ENCODE results near the gene FAM110A. TPM values are rescaled to one million over a fixed set of nuclear protein-coding genes. Genes with fewer than 3 reads are reported as not detected.

Gene FAM110A
- total and polyA plus RNA-seq, 2 of the 8 experiments (the other 6 are each of a cell fraction or from before 2014, with no cell fraction given): 10.1 to 10.9 TPM

DNA sequence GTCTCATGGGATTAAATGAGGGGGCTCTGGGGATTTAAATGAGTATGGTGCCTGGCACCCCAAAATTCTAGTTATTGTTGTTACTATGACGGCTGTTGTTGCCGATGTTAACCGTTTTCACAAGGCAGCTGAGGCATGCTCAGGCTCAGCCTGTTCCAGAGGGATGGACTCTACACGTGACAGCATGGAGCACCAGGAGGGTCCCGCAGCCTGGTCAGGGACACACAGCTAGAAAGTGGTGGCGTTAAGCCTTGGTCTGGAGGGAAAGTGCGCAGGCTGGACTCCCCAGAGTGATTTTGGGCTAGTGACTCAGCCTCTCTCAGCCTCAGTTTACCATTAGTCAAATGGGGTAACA is 7.0 kb downstream of the FAM110A start (continued):
- no peak for TF ChIP-seq CHD7 (IDR thresholded peaks at IDR 0.05; ENCODE audit: insufficient replicate concordance, low read length)
- TF ChIP-seq JUND (IDR thresholded peaks at IDR 0.05; ENCODE audit: low read length): no peak
- TF ChIP-seq RAD21 (IDR thresholded peaks at IDR 0.05 in 1 of 2, conservative IDR thresholded peaks at IDR 0.05 in 1 of 2; ENCODE audit: low read depth in 2 of 2, low read length in 2 of 2): no peak
- TF ChIP-seq RFX5 (IDR thresholded peaks at IDR 0.05; ENCODE audit: borderline replicate concordance, low read depth, low read length): no peak
- no peak for TF ChIP-seq HDAC2 (IDR thresholded peaks at IDR 0.05; ENCODE audit: borderline replicate concordance in 1 of 2, low read depth in 2 of 2, low read length in 2 of 2)
- TF ChIP-seq SRF (IDR thresholded peaks at IDR 0.05; ENCODE audit: low read depth, low read length): no peak
